ENCODE data around the gene C17orf75.

DNA sequence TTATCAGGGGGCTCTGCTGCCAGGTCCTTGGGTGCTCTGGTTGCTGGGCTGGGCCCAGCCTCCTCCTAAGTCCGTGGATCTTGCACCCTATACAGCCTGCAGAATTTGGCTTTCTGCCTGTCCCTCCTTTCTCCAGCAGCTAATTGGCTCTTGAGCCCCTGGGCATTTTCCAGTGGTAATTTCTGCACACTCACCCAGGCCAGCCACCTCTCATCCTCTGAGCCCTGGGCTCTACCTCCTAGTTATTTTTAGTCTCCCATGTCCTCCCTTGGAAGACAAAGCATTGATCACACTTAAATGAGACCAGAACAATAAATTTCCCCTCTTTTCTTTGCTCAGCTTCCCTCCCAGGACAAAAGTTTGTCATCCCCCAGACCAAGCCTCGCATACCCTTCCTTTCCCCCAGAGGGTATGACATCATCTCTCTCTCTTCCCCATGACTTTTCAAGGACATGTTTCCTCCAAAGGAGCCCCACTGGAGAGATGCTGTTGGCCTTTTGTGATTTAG lies 38.1 kb downstream of the C17orf75 start:
- TF ChIP-seq, protein P1, sequence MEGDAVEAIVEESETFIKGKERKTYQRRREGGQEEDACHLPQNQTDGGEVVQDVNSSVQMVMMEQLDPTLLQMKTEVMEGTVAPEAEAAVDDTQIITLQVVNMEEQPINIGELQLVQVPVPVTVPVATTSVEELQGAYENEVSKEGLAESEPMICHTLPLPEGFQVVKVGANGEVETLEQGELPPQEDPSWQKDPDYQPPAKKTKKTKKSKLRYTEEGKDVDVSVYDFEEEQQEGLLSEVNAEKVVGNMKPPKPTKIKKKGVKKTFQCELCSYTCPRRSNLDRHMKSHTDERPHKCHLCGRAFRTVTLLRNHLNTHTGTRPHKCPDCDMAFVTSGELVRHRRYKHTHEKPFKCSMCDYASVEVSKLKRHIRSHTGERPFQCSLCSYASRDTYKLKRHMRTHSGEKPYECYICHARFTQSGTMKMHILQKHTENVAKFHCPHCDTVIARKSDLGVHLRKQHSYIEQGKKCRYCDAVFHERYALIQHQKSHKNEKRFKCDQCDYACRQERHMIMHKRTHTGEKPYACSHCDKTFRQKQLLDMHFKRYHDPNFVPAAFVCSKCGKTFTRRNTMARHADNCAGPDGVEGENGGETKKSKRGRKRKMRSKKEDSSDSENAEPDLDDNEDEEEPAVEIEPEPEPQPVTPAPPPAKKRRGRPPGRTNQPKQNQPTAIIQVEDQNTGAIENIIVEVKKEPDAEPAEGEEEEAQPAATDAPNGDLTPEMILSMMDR (IDR thresholded peaks at IDR 0.05; ENCODE audit: poor library complexity): no peak
- TF ChIP-seq EZH2 (IDR thresholded peaks at IDR 0.05; ENCODE audit: borderline replicate concordance): no peak
